Stomach (tissue), 9 donors: Measurements from ENCODE around the gene TBC1D2. TPM values are rescaled to one million over a fixed set of nuclear protein-coding genes. Genes with fewer than 3 reads are reported as not detected.
A peak's percentile ranks its signal among the peaks of the same experiment; 100 is the strongest.

Experiments
- DNase-seq, 2 donors: peaks; one replicate each; pipeline versions ENCODE4 v3.0.0 to v3.0.0-alpha.2; 2013 to 2019
- H3K27ac ChIP-seq, 5 donors: fragments of 200-600 bp in 4 of 5; sonication (generic) in 4 of 5; one replicate each; pipeline ENCODE4 v1.5.1; 2013 to 2019; ENCODE audit warnings: mild to moderate bottlenecking in 1 of 5, moderate library complexity in 1 of 5
- H3K27me3 ChIP-seq, 3 donors: fragments of 200-600 bp; sonication (generic); one replicate each; pipeline ENCODE4 v1.5.1; 2017 to 2019; ENCODE audit warnings: mixed run types in 1 of 3
- H3K36me3 ChIP-seq, 4 donors: fragments of 200-600 bp; sonication (generic); 1 replicate in 3 of 4; 2 replicates in 1 of 4; pipeline ENCODE4 v1.5.1; 2016 to 2019
- H3K4me1 ChIP-seq, 4 donors: fragments of 200-600 bp; sonication (generic); one replicate each; pipeline ENCODE4 v1.5.1; 2016 to 2019
- H3K4me3 ChIP-seq, 4 donors: fragments of 200-600 bp; sonication (generic) in 3 of 4; one replicate each; pipeline ENCODE4 v1.5.1; 2016 to 2019; ENCODE audit warnings: mild to moderate bottlenecking in 1 of 4
- H3K9me3 ChIP-seq, 4 donors: fragments of 200-600 bp; sonication (generic); one replicate each; pipeline ENCODE4 v1.5.1; 2016 to 2019
- EP300 ChIP-seq: sonication (generic); formaldehyde crosslinking; IDR thresholded peaks from one replicate; pipeline ENCODE4 v1.6.1; 2017; ENCODE audit warnings: antibody characterized with exemption
- POLR2A ChIP-seq, 4 donors: fragments of 450-650 bp; IDR thresholded peaks; one replicate each; pipeline ENCODE4 v1.6.1; 2016; ENCODE audit warnings: antibody characterized with exemption in 4 of 4, control low read depth in 2 of 4, mild to moderate bottlenecking in 1 of 4, moderate library complexity in 1 of 4
- POLR2AphosphoS5 ChIP-seq, 3 donors: sonication (generic); formaldehyde crosslinking; IDR thresholded peaks; one replicate each; pipeline ENCODE4 v1.6.1; 2016; ENCODE audit warnings: antibody characterized with exemption in 3 of 3
- WGBS, 5 donors: extraction: QIAGEN DNeasy Blood & Tissue Kit in 3 of 5; methylation state at CpG; one replicate each; pipeline versions ENCODE4 v1.1.5 to v1.1.7; 2013 to 2018; 5-methylcytosine and 5-hydroxymethylcytosine counted together
- intact Hi-C: fragments of 100-400 bp; cut with DNase I; formaldehyde crosslinking; loops from one replicate; pipeline ENCODE4 v1.15.1; 2023; ENCODE audit warnings: low total_unique reads
- polyA plus RNA-seq, 3 donors: library from polyadenylated mRNA; stranded (reverse); fragments of 200-250 nt; gene quantifications; one replicate each; pipeline ENCODE4 v1.2.3, GENCODE V29; 2013
- total RNA-seq, 5 donors: library from RNA; depleted of rRNA; stranded (reverse); fragments of >200 nt; gene quantifications; one replicate each; pipeline versions ENCODE4 v1.1.0 to v1.2.3, GENCODE V29; 2014 to 2016
- TF ChIP-seq, protein P1 (sequence below), 7 experiments: fragments of 450-650 bp in 4 of 7; fragments of 200-600 bp in 3 of 7; sonication (generic) in 3 of 7; IDR thresholded peaks; one replicate each; pipeline ENCODE4 v1.5.1; 2016 to 2019; ENCODE audit warnings: antibody characterized with exemption in 7 of 7, control low read depth in 2 of 7, mild to moderate bottlenecking in 1 of 7
- donor health status: healthy with polysubstance abuse.
- donor health status: Bipolar disorder and iron deficiency.
- donor health status: healthy.

Gene TBC1D2
- total and polyA plus RNA-seq, 8 donors = 2.9 to 36.4 (median 15.9) TPM

- intact Hi-C loops = loop anchor here (10.0 kb wide), 1 partner anchor 91 kb away; no protein-coding TSS in a partner anchor
- no peaks in the 10 kb centered on the region for H3K27me3 ChIP-seq
- H3K27ac ChIP-seq = no peak overlapping the region
- H3K9me3 ChIP-seq = no peaks in the 10 kb centered on the region
- H3K4me1 ChIP-seq = peaks cover 0 to 26% (median 0%) of the 10 kb centered on the region in 4 donors
- H3K4me3 ChIP-seq = no peak overlapping the region
- no peak for DNase-seq
- H3K36me3 ChIP-seq = no peaks in the 10 kb centered on the region
- no peak for TF ChIP-seq POLR2AphosphoS5 (IDR thresholded peaks at IDR 0.05)
- no peak for TF ChIP-seq EP300
- no peak for TF ChIP-seq POLR2A (IDR thresholded peaks at IDR 0.05)
- TF ChIP-seq, protein P1, sequence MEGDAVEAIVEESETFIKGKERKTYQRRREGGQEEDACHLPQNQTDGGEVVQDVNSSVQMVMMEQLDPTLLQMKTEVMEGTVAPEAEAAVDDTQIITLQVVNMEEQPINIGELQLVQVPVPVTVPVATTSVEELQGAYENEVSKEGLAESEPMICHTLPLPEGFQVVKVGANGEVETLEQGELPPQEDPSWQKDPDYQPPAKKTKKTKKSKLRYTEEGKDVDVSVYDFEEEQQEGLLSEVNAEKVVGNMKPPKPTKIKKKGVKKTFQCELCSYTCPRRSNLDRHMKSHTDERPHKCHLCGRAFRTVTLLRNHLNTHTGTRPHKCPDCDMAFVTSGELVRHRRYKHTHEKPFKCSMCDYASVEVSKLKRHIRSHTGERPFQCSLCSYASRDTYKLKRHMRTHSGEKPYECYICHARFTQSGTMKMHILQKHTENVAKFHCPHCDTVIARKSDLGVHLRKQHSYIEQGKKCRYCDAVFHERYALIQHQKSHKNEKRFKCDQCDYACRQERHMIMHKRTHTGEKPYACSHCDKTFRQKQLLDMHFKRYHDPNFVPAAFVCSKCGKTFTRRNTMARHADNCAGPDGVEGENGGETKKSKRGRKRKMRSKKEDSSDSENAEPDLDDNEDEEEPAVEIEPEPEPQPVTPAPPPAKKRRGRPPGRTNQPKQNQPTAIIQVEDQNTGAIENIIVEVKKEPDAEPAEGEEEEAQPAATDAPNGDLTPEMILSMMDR (IDR thresholded peaks at IDR 0.05) = no peak
- 53 to 73% (median 70%) methylated on average over 2 to 6 of the region's 6 CpGs for WGBS, 5 donors
Measured at GRCh38 chr9:98185611-98186171, 69.8 kb downstream of the TBC1D2 start.

DNA sequence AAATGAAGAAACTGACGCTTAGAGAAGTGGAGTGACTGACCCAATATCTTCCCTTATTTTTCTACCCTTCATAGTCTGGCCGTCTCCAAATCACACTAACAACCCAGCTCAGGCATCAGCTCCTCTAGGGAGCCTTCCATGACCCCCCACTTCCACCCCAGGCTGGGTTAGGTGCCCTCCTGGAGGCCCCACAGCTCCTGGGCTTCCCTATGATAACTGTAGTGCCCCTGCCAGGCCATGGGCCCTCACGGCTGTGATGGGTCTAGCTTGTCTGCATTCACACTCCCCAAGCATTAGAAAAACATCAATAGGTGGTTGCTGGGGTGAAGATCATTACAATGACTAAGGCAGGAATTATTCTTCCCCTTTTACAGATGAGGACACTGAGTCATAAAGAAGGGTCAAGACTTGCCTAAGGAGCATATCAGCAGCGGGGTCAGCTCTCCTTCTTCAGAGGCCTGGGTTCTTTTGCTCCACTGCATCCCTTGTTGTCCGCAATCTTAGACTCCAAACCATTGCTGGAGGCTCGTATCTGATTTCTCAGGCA lies 70.4 kb downstream of the TBC1D2 start:
- intact Hi-C loops = loop anchor here (10.0 kb wide), 1 partner anchor 90 kb away; no protein-coding TSS in a partner anchor
- H3K9me3 ChIP-seq = no peaks in the 10 kb centered on the region
- H3K27ac ChIP-seq = peak overlapping the region in 1 of 5 donors; percentile 1
- H3K27me3 ChIP-seq = no peaks in the 10 kb centered on the region
- no peak for DNase-seq
- 83 to 97% (median 92%) methylated on average over 6 of the region's 6 CpGs for WGBS, 5 donors
- no peak overlapping the region for H3K4me3 ChIP-seq
- TF ChIP-seq POLR2AphosphoS5 (IDR thresholded peaks at IDR 0.05) = no peak
- TF ChIP-seq POLR2A (IDR thresholded peaks at IDR 0.05) = no peak
- TF ChIP-seq EP300 = no peak
- TF ChIP-seq, protein P1 (IDR thresholded peaks at IDR 0.05) = no peak
- H3K36me3 ChIP-seq = no peaks in the 10 kb centered on the region
- peaks cover 0 to 20% (median 0%) of the 10 kb centered on the region in 4 donors for H3K4me1 ChIP-seq

DNA sequence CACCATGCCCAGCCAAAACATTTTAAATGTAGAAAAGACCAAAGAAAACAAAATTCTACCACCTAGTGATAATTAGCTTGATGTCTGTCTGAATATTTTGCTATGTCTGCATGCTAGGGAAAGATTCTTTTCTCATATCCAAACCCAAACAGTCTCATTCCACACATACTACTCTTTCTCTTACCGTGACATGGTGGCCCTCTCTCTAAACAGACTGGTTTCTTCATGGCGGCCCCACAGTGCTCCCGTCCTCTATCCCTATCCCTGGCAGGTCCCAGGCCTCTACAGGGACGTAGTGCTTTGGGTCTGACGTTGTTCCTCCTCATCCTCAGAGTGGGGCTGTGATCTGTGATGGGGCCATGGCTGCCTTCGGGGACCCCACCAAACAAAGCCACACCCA lies 71.1 kb downstream of the TBC1D2 start:
- intact Hi-C loops = loop anchor here (10.0 kb wide), 1 partner anchor 90 kb away; no protein-coding TSS in a partner anchor
- Histone ChIP-seq H3K9me3 (no peaks in the 10 kb centered on the region), H3K4me3 (no peak overlapping the region), H3K27me3 (no peaks in the 10 kb centered on the region), H3K27ac (no peak overlapping the region), H3K4me1 (peaks cover 0 to 19% (median 0%) of the 10 kb centered on the region in 4 donors), H3K36me3 (no peaks in the 10 kb centered on the region)
- no peak for DNase-seq
- TF ChIP-seq POLR2A (IDR thresholded peaks at IDR 0.05) = no peak
- no peak for TF ChIP-seq EP300
- TF ChIP-seq, protein P1 (IDR thresholded peaks at IDR 0.05) = no peak
- no peak for TF ChIP-seq POLR2AphosphoS5 (IDR thresholded peaks at IDR 0.05)
- WGBS, 5 donors = 82 to 91% (median 86%) methylated on average over 6 of the region's 6 CpGs

DNA sequence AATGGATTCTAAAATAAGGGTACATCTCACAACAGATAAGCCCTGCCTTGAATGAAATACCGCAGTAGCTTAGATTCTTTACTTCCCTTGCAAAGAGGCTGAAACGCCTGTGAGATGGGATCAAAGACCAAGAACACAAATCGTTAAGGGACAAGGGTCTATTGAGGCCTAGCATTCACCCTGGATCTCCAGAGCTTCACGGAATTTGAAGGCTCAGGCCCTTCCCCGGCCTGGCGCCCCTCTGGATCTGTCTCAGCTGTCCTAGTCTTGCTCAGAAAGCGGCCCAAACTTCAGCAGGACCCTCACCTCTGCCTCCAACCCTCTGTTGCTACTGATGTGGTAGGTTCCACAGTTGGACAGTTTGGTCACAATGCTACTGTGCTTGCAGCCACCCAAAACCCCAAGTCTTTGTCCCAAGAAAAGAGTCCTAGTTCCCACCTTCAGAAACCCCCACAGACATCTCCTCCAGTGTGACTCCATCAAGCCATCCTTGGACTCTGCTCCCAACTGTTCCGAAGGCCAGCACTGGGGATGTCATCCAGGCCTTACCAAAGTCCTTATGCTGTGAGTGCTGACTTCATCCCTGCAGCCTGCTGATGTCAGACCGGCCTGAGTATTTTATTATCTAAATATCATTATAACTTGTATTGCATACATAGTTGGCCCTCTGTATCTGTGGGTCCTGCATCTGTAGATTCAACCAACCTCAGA lies 72.4 kb downstream of the TBC1D2 start:
- Histone ChIP-seq H3K27ac (no peak overlapping the region), H3K9me3 (no peaks in the 10 kb centered on the region), H3K4me3 (no peak overlapping the region), H3K4me1 (peaks cover 0 to 19% (median 0%) of the 10 kb centered on the region in 4 donors), H3K36me3 (no peaks in the 10 kb centered on the region), H3K27me3 (no peaks in the 10 kb centered on the region)
- 78 to 90% (median 88%) methylated on average over 9 of the region's 9 CpGs for WGBS, 5 donors
- TF ChIP-seq POLR2A (IDR thresholded peaks at IDR 0.05) (no peak), POLR2AphosphoS5 (IDR thresholded peaks at IDR 0.05) (no peak), EP300 (no peak)
- TF ChIP-seq, protein P1 (IDR thresholded peaks at IDR 0.05) = no peak
- intact Hi-C loops = loop anchor here (10.0 kb wide), 1 partner anchor 88 kb away; no protein-coding TSS in a partner anchor
- DNase-seq = no peak
